GM12891 (cell line): ENCODE results near the gene HLCS.

Experiments used
- PAX5 ChIP-seq: IDR thresholded peaks from 2 replicates; pipeline ENCODE4 v1.6.1; 2011; ENCODE audit warnings: low read length, moderate library complexity, mild to moderate bottlenecking; ENCODE audit not compliant: insufficient read depth, severe bottlenecking
- POLR2A ChIP-seq: IDR thresholded peaks from 2 replicates; pipeline ENCODE4 v1.6.1; 2011; ENCODE audit warnings: low read depth, low read length, control low read depth
- POLR2AphosphoS5 ChIP-seq: IDR thresholded peaks from 2 replicates; pipeline ENCODE4 v1.6.1; 2011; ENCODE audit warnings: low read depth, low read length, control low read depth
- POU2F2 ChIP-seq: IDR thresholded peaks from 2 replicates; pipeline ENCODE4 v1.6.1; 2011; ENCODE audit warnings: low read depth, mild to moderate bottlenecking, control low read depth, low read length, moderate library complexity
- SPI1 ChIP-seq: IDR thresholded peaks from 2 replicates; pipeline ENCODE4 v1.6.1; 2011; ENCODE audit warnings: low read depth, low read length, control low read depth
- TAF1 ChIP-seq: IDR thresholded peaks from 2 replicates; pipeline ENCODE4 v1.6.1; 2011; ENCODE audit warnings: low read depth, low read length, control low read depth

GRCh38 chr21:36732761-36733160, 233.7 kb downstream of the HLCS start:
- no peak for TF ChIP-seq POLR2AphosphoS5
- no peak for TF ChIP-seq TAF1
- no peak for TF ChIP-seq POLR2A
- TF ChIP-seq PAX5: no peak
- no peak for TF ChIP-seq SPI1
- TF ChIP-seq POU2F2: no peak
